ENCODE measurements around the gene ABCG4.

ABCG4 gene

DNA sequence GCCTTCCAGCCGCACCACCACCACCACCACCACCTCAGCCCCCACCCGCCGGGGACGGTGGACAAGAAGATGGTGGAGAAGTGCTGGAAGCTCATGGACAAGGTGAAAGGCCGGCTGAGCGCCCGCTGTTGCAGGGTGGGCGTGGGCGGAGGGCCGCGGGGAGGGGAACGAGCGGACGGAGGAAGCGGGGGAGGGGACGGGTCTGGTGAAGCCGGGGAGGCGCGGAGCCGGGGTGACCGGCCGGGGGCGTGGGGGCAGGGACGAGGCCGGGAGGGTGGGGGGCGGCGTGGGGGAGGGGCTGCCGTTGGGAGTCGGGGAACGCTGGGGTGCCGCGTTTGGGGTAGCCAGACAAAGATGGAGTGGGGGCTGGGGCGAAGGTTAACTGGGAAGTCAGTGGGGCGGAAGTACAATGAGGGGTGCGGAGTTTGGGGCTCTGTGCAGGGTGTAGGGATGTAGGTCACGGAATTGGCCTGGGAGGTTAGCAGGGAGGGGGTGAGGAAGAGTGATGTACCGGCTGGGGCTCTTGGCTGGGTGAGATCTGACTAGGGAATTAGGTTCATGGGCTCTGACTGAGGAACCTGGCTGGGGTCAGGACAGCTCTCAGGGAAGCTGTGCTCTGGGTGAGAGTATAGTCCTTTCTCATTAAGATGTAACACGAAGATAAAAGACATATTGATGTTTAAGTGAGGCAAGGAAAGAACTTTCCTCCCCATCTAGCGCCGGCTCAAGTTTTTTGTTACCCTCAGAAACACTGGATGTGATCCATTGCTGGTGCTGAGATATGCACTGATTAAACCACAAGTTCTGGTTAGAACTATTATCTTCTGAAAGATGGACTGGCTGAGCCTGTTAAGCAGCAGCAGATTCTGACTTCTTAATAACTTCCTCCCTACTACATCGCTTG, 57.9 kb downstream of the ABCG4 start:
- peak; percentile 28 for DNase-seq (ENCODE audit: low read depth)

DNA sequence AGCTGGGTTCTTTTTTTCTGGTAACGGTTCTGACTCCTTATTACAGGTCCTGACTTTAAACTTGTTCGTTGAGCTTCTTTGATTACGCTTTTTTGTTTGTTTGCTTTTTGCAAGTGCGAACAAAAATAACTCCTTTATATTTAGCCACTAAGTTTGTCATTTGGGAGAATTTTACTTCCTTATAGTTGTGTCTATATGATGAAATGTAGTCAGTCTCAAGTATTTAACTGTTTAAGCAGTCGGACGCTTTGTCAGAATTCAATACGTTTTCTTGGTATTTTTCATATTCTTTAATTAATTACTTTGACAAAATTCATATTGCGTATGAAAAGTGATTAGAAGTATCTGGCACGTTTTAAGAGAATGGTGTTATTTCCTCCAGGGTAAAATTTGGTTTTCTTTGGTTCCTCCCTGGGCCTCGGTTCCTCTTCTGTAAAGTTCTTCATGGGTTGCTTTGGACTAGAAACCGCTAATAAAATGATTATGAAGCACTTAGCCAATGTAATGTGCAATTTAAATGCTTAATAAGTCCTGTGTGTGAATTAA, 58.6 kb downstream of the ABCG4 start:
- no peak for DNase-seq (ENCODE audit: low read depth)

DNA sequence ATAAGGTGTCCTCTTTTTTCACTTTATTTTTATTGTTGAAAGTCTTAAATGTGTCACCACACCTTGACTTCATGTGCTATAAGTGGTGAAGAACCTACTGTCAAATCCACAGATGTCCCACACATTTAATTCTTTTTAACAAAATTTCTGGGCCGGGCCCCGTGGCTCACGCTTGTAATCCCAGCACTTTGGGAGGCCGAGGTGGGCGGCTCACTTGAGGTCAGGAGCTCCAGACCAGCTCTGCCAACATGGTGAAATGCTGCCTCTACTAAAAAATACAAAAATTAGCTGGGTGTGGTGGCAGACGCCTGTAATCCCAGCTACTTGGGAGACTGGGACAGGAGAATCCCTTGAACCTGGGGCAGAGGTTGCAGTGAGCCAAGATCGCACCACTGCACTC, 60.3 kb downstream of the ABCG4 start:
- DNase-seq (ENCODE audit: low read depth) = no peak

DNA sequence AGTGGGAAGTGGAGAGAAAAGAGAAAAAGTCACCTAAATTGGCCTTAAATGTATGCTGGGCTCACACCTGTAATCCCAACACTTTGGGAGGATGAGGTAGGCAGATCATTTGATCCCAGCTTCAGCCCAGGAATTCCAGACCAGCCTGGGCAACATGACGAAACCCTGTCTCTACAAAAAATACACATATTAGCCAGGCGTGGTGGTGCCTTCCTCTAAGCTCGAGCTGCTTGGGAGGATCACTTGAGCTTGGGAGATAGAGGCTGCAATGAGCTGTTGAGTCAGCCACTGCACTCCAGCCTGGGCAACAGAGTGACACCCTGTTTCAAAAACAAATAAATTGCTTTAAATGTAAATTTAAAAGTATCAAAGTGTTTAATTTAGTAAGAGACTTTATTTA, 61.2 kb downstream of the ABCG4 start:
- peak; percentile 46 for DNase-seq (ENCODE audit: low read depth)
